Calu3 (cell line): Measurements from ENCODE around the gene SLC8A3. TPM values are rescaled to one million over a fixed set of nuclear protein-coding genes. Genes with fewer than 3 reads are reported as not detected.

Experiments used
- BruUV-seq: library from RNA; stranded (reverse); fragments of 400-500 nt; replicated peaks from 2 replicates; lab custom pipeline; 2021; lab: Mats Ljungman, UMichigan
- CTCF ChIA-PET: fragments of 300-600 bp; sonication (Branson Sonifier 250); formaldehyde crosslinking; loops from one replicate; lab custom pipeline; 2022; ENCODE audit warnings: antibody characterized with exemption; lab: Charles Lee
- DNase-seq: peaks from one replicate; pipeline ENCODE4 v3.0.0; 2022
- H3K27ac Mint-ChIP-seq: one replicate; pipeline ENCODE4 v1.8.0; 2022; ENCODE audit warnings: mixed read lengths; ENCODE audit not compliant: unreplicated experiment
- H3K27me3 Mint-ChIP-seq: one replicate; pipeline ENCODE4 v1.8.0; 2022; ENCODE audit warnings: mixed read lengths; ENCODE audit not compliant: unreplicated experiment
- H3K36me3 Mint-ChIP-seq: one replicate; pipeline ENCODE4 v1.8.0; 2022; ENCODE audit warnings: mild to moderate bottlenecking, moderate library complexity, mixed read lengths; ENCODE audit not compliant: insufficient read depth, unreplicated experiment
- H3K4me1 Mint-ChIP-seq: one replicate; pipeline ENCODE4 v1.8.0; 2022; ENCODE audit warnings: mild to moderate bottlenecking, low read depth, mixed read lengths; ENCODE audit not compliant: unreplicated experiment
- H3K4me3 Mint-ChIP-seq: one replicate; pipeline ENCODE4 v1.8.0; 2022; ENCODE audit warnings: mild to moderate bottlenecking, low read depth, moderate library complexity, mixed read lengths; ENCODE audit not compliant: unreplicated experiment
- H3K9me3 Mint-ChIP-seq: one replicate; pipeline ENCODE4 v1.8.0; 2022; ENCODE audit warnings: low read depth, mixed read lengths; ENCODE audit not compliant: unreplicated experiment
- intact Hi-C: fragments of 100-400 bp; cut with micrococcal nuclease; formaldehyde crosslinking; loops from one replicate; pipeline ENCODE4 v1.10.0; 2022; ENCODE audit not compliant: unreplicated experiment
- total RNA-seq: library from RNA; stranded (reverse); gene quantifications from 2 replicates; pipeline ENCODE4 v1.2.3, GENCODE V29; 2022
- TF ChIP-seq, protein P1 (sequence below): fragments of 200-600 bp; IDR thresholded peaks from one replicate; pipeline ENCODE4 v1.8.0; 2022; ENCODE audit warnings: antibody characterized with exemption; ENCODE audit not compliant: unreplicated experiment

SLC8A3 gene
- total RNA-seq, 1 experiment from 2014 or later, result not detected

GRCh38 chr14:70121521-70121920 is 67.2 kb downstream of the SLC8A3 start:
- TF ChIP-seq, protein P1, sequence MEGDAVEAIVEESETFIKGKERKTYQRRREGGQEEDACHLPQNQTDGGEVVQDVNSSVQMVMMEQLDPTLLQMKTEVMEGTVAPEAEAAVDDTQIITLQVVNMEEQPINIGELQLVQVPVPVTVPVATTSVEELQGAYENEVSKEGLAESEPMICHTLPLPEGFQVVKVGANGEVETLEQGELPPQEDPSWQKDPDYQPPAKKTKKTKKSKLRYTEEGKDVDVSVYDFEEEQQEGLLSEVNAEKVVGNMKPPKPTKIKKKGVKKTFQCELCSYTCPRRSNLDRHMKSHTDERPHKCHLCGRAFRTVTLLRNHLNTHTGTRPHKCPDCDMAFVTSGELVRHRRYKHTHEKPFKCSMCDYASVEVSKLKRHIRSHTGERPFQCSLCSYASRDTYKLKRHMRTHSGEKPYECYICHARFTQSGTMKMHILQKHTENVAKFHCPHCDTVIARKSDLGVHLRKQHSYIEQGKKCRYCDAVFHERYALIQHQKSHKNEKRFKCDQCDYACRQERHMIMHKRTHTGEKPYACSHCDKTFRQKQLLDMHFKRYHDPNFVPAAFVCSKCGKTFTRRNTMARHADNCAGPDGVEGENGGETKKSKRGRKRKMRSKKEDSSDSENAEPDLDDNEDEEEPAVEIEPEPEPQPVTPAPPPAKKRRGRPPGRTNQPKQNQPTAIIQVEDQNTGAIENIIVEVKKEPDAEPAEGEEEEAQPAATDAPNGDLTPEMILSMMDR, result no peak
- H3K27me3 Mint-ChIP-seq, result peaks cover 76% of the 10 kb centered on the region
- H3K4me1 Mint-ChIP-seq, result no peaks in the 10 kb centered on the region
- no peak for DNase-seq
- CTCF ChIA-PET, result no interaction called here
- no TSS peak for BruUV-seq
- H3K9me3 Mint-ChIP-seq, result no peaks in the 10 kb centered on the region
- H3K36me3 Mint-ChIP-seq, result no peaks in the 10 kb centered on the region
- no peak overlapping the region for H3K27ac Mint-ChIP-seq
- no peak overlapping the region for H3K4me3 Mint-ChIP-seq
- intact Hi-C loops, result no loop called here

GRCh38 chr14:70118064-70118463 is 70.7 kb downstream of the SLC8A3 start:
- H3K27me3 Mint-ChIP-seq, result peaks cover 93% of the 10 kb centered on the region
- no TSS peak for BruUV-seq
- CTCF ChIA-PET, result interaction anchor here (0.6 kb wide), 1 partner anchor 71 kb away, joined by 7 read pairs; the partner anchor contains the start of gene SLC8A3
- no peak overlapping the region for H3K27ac Mint-ChIP-seq
- intact Hi-C loops, result no loop called here
- no peaks in the 10 kb centered on the region for H3K9me3 Mint-ChIP-seq
- DNase-seq, result no peak
- no peaks in the 10 kb centered on the region for H3K4me1 Mint-ChIP-seq
- H3K4me3 Mint-ChIP-seq, result no peak overlapping the region
- TF ChIP-seq, protein P1, result no peak
- H3K36me3 Mint-ChIP-seq, result no peaks in the 10 kb centered on the region

- TF ChIP-seq, protein P1, result no peak
- Mint-ChIP-seq H3K4me1 (no peaks in the 10 kb centered on the region), H3K36me3 (no peaks in the 10 kb centered on the region), H3K27ac (no peak overlapping the region), H3K4me3 (no peak overlapping the region), H3K27me3 (peaks cover 100% of the 10 kb centered on the region), H3K9me3 (no peaks in the 10 kb centered on the region)
- DNase-seq, result no peak
- CTCF ChIA-PET, result no interaction called here
- intact Hi-C loops, result no loop called here
- no TSS peak for BruUV-seq
Observed at GRCh38 chr14:70116278-70116677, 72.5 kb downstream of the SLC8A3 start.

GRCh38 chr14:70114621-70115156 is 74.1 kb downstream of the SLC8A3 start:
- Mint-ChIP-seq H3K27me3 (peaks cover 100% of the 10 kb centered on the region), H3K36me3 (no peaks in the 10 kb centered on the region), H3K9me3 (no peaks in the 10 kb centered on the region), H3K4me3 (no peak overlapping the region), H3K27ac (no peak overlapping the region), H3K4me1 (no peaks in the 10 kb centered on the region)
- TF ChIP-seq, protein P1, result no peak
- no peak for DNase-seq
- BruUV-seq, result no TSS peak
- intact Hi-C loops, result no loop called here
- CTCF ChIA-PET, result interaction anchor here (1.2 kb wide), 1 partner anchor 104 kb away, joined by 3 read pairs; no protein-coding TSS in a partner anchor
